ENCODE measurements around the gene FA2H.

FA2H gene

DNA sequence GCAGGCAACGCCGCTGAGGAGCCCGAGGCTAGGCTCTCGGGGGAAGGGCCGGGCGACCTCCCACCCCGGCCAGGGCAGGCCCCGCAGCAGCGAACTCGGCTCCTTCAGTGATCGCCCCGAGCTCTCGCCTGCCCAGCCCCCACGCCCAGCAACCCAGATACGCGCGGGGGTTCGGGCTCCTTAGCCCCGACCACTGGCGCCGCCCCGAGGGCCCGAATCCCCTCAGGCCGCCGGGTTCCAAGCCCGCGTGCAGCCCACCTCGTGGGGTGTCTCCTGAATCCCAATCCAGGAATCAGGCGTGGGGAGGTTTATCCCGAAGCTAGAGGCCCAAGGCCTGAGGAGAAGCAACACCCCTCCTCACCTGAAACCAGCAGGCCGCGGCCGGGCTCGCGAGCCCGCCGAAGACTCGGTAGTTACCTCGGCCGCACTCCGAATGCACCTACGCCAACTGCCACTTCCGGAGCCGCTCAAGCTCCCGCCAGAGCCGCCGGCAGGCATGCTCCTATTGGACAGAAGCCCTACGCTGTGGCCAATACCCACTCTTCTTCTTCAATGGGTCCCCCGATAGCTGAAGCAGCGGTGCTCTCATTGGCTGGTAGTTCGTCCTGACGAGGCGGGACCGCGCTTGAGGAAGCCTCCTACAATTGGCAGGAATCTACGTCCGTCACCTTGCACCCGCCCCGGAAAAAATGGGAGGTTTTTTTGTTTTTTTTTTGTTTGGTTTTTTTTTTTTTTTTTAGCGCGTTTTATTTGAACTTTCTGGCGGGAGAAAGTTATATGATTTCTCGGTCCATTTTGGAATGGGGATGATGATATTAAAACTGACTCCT, 108.0 kb downstream of the FA2H start, which contains the start of gene RFWD3:
RFWD3 (minus strand) TSS at position 453 of the 830 bp plus-strand sequence. CDS start 5,428 bp downstream, outside the sequence.
- H3K27ac ChIP-seq, result peak within 1 kb of the TSS; percentile 71
- TF ChIP-seq, protein P1, sequence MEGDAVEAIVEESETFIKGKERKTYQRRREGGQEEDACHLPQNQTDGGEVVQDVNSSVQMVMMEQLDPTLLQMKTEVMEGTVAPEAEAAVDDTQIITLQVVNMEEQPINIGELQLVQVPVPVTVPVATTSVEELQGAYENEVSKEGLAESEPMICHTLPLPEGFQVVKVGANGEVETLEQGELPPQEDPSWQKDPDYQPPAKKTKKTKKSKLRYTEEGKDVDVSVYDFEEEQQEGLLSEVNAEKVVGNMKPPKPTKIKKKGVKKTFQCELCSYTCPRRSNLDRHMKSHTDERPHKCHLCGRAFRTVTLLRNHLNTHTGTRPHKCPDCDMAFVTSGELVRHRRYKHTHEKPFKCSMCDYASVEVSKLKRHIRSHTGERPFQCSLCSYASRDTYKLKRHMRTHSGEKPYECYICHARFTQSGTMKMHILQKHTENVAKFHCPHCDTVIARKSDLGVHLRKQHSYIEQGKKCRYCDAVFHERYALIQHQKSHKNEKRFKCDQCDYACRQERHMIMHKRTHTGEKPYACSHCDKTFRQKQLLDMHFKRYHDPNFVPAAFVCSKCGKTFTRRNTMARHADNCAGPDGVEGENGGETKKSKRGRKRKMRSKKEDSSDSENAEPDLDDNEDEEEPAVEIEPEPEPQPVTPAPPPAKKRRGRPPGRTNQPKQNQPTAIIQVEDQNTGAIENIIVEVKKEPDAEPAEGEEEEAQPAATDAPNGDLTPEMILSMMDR (conservative IDR thresholded peaks at IDR 0.05), result no peak

DNA sequence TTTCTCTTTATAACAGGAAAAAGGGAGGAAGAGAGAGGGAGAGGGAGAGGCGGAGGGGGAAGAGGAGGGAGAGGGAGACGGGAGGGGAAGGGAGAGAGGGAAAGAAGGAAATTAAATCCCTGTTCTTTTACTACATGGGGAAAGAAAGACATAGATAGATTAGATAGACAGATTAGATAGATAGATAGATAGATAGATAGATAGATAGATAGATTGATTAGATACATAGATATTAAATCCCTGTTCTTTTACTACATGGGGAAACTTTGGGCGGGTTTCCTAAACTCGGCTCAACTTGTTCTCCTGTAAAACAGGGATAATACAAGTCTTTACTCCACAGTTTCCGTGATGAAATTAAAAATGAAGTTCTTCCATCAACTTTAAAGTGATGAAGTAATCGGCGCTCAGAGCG, 108.6 kb downstream of the FA2H start:
- TF ChIP-seq, protein P1 (conservative IDR thresholded peaks at IDR 0.05), result no peak

More for the DNA sequence above, 108.6 kb downstream of the FA2H start:
- peak overlapping the region; percentile 71 for H3K27ac ChIP-seq

All from VCaP (cell line).